ENCODE data around the gene RASA3. TPM values are rescaled to one million over a fixed set of nuclear protein-coding genes. Genes with fewer than 3 reads are reported as not detected.

RASA3 gene
- polyA plus RNA-seq, 3 donors = 9.0 to 32.6 (median 16.6) TPM

DNA sequence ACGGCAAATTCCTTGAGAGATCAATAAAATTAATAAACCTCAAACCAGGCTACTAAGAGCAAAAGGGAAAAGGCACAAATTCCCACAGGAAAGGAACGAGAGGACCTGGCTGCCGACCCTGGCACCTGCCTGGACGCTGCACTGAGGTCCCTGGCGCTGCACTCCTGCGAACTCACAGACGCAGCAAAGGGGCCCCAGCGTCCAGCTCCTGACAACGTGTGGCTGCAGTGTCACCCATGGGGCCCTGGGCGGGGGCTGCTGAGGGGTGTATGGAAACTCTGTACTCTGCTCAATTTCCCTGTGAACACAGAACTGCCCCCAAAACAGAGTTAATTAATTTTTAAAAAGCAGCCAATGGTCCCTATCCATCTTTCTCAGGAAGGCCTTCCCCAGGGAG, 97.2 kb downstream of the RASA3 start:
- TF ChIP-seq, protein P1, sequence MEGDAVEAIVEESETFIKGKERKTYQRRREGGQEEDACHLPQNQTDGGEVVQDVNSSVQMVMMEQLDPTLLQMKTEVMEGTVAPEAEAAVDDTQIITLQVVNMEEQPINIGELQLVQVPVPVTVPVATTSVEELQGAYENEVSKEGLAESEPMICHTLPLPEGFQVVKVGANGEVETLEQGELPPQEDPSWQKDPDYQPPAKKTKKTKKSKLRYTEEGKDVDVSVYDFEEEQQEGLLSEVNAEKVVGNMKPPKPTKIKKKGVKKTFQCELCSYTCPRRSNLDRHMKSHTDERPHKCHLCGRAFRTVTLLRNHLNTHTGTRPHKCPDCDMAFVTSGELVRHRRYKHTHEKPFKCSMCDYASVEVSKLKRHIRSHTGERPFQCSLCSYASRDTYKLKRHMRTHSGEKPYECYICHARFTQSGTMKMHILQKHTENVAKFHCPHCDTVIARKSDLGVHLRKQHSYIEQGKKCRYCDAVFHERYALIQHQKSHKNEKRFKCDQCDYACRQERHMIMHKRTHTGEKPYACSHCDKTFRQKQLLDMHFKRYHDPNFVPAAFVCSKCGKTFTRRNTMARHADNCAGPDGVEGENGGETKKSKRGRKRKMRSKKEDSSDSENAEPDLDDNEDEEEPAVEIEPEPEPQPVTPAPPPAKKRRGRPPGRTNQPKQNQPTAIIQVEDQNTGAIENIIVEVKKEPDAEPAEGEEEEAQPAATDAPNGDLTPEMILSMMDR (IDR thresholded peaks at IDR 0.05) = no peak
- peaks cover 28% of the 10 kb centered on the region for H3K4me1 Mint-ChIP-seq
- peaks cover 40 to 76% of the 10 kb centered on the region in 2 donors for H3K36me3 Mint-ChIP-seq

DNA sequence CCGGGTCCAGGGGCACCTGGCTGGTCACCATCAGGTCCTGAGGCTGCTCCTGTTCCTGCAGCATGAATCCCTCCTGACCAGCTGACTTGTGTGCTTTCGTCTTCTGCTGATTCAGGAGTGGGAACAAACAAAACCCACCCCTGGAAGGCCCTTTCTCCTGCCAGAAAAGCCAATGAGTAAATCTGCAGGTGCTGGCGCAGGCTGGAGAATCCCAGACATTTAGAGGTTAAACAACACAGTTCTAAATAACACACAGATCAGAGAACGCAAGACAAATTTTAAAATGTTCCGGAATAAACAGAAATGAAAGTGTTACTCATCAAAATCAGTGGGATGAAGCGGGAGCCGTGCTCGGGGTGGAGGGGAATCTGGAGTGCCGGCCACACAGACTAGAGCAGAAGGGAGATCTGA, 97.9 kb downstream of the RASA3 start:
- no peak overlapping the region for H3K27ac ChIP-seq (ENCODE audit: low read depth in 1 of 2, low read length in 2 of 2)
- H3K4me1 Mint-ChIP-seq = peaks cover 28% of the 10 kb centered on the region
- TF ChIP-seq, protein P1 (IDR thresholded peaks at IDR 0.05) = no peak
- H2AFZ ChIP-seq (ENCODE audit: insufficient read depth, low read depth, low read length, poor library complexity, severe bottlenecking) = no peak overlapping the region
- no peaks in the 10 kb centered on the region for H3K9me3 ChIP-seq (replicated peaks in 1 of 2; ENCODE audit: control insufficient read depth in 1 of 2, insufficient read depth in 1 of 2, low read length in 2 of 2)
- no peak for DNase-seq
- peak overlapping the region in 2 of 7 donors; percentile 6 to 57 for H3K27ac Mint-ChIP-seq
- H3K9ac ChIP-seq (ENCODE audit: insufficient read depth, low read length, poor library complexity, severe bottlenecking) = no peak overlapping the region
- H3K4me2 ChIP-seq (replicated peaks; ENCODE audit: extremely low read depth, low read length, poor library complexity, severe bottlenecking) = no peak overlapping the region
- no peak overlapping the region for H3K4me3 ChIP-seq (replicated peaks in 1 of 3; ENCODE audit: low read depth in 2 of 3, low read length in 3 of 3)
- H3K36me3 ChIP-seq (replicated peaks in 1 of 2; ENCODE audit: control insufficient read depth in 1 of 2, insufficient read depth in 2 of 2, low read length in 2 of 2) = peaks cover 14 to 47% of the 10 kb centered on the region in 2 donors
- peaks cover 40 to 78% of the 10 kb centered on the region in 2 donors for H3K36me3 Mint-ChIP-seq
- 65% methylated on average over 7 of the region's 9 CpGs for WGBS (ENCODE audit: insufficient coverage)
- peaks cover 0 to 1% (median 0%) of the 10 kb centered on the region in 3 donors for H3K27me3 Mint-ChIP-seq (ENCODE audit: low read depth in 3 of 3)
- H3K4me1 ChIP-seq (ENCODE audit: control insufficient read depth in 1 of 2, insufficient read depth in 2 of 2, low read length in 2 of 2) = peaks cover 22 to 28% of the 10 kb centered on the region in 2 donors
- peaks cover 0 to 8% (median 0%) of the 10 kb centered on the region in 7 donors for H3K9me3 Mint-ChIP-seq
- intact Hi-C loops (cut with micrococcal nuclease) = no loop called here
- no peaks in the 10 kb centered on the region for H3K27me3 ChIP-seq (ENCODE audit: control insufficient read depth in 2 of 2, insufficient read depth in 2 of 2, low read length in 2 of 2)
- H4K20me1 ChIP-seq (ENCODE audit: insufficient read depth, low read length) = peaks cover 99% of the 10 kb centered on the region
- H3K79me2 ChIP-seq (ENCODE audit: insufficient read depth, low read length) = peaks cover 69% of the 10 kb centered on the region
- H3K4me3 Mint-ChIP-seq = no peak overlapping the region

More for the DNA sequence above, 97.2 kb downstream of the RASA3 start:
- intact Hi-C loops (cut with micrococcal nuclease) = loop anchor here in 1 of 2 donors (5.0 kb wide), 1 partner anchor 67 kb away; no protein-coding TSS in a partner anchor
- Mint-ChIP-seq H3K27ac (peak overlapping the region in 2 of 7 donors; percentile 76 to 78), H3K27me3 (ENCODE audit: low read depth in 3 of 3) (peaks cover 0 to 1% (median 0%) of the 10 kb centered on the region in 3 donors), H3K9me3 (peaks cover 0 to 8% (median 0%) of the 10 kb centered on the region in 7 donors), H3K4me3 (no peak overlapping the region)
- WGBS (ENCODE audit: insufficient coverage) = 89% methylated on average over 6 of the region's 10 CpGs
- no peak overlapping the region for H2AFZ ChIP-seq (ENCODE audit: insufficient read depth, low read depth, low read length, poor library complexity, severe bottlenecking)
- peaks cover 22 to 28% of the 10 kb centered on the region in 2 donors for H3K4me1 ChIP-seq (ENCODE audit: control insufficient read depth in 1 of 2, insufficient read depth in 2 of 2, low read length in 2 of 2)
- no peaks in the 10 kb centered on the region for H3K9me3 ChIP-seq (replicated peaks in 1 of 2; ENCODE audit: control insufficient read depth in 1 of 2, insufficient read depth in 1 of 2, low read length in 2 of 2)
- peak overlapping the region in 1 of 2 donors; percentile 26 for H3K27ac ChIP-seq (ENCODE audit: low read depth in 1 of 2, low read length in 2 of 2)
- peaks cover 12 to 46% of the 10 kb centered on the region in 2 donors for H3K36me3 ChIP-seq (replicated peaks in 1 of 2; ENCODE audit: control insufficient read depth in 1 of 2, insufficient read depth in 2 of 2, low read length in 2 of 2)
- no peak for DNase-seq
- H3K4me2 ChIP-seq (replicated peaks; ENCODE audit: extremely low read depth, low read length, poor library complexity, severe bottlenecking) = no peak overlapping the region
- peaks cover 98% of the 10 kb centered on the region for H4K20me1 ChIP-seq (ENCODE audit: insufficient read depth, low read length)
- peaks cover 75% of the 10 kb centered on the region for H3K79me2 ChIP-seq (ENCODE audit: insufficient read depth, low read length)
- H3K4me3 ChIP-seq (replicated peaks in 1 of 3; ENCODE audit: low read depth in 2 of 3, low read length in 3 of 3) = no peak overlapping the region
- H3K27me3 ChIP-seq (ENCODE audit: control insufficient read depth in 2 of 2, insufficient read depth in 2 of 2, low read length in 2 of 2) = no peaks in the 10 kb centered on the region
- H3K9ac ChIP-seq (ENCODE audit: insufficient read depth, low read length, poor library complexity, severe bottlenecking) = no peak overlapping the region
